Stomach (tissue), 4 donors: ENCODE results near the gene RAB36.

Experiments
- CTCF ChIP-seq, 7 experiments: fragments of 450-650 bp in 4 of 7; fragments of 200-600 bp in 3 of 7; sonication (generic) in 3 of 7; IDR thresholded peaks; one replicate each; pipeline ENCODE4 v1.5.1; 2016 to 2019; ENCODE audit warnings: antibody characterized with exemption in 7 of 7, control low read depth in 2 of 7, mild to moderate bottlenecking in 1 of 7
- EP300 ChIP-seq: sonication (generic); formaldehyde crosslinking; IDR thresholded peaks from one replicate; pipeline ENCODE4 v1.6.1; 2017; ENCODE audit warnings: antibody characterized with exemption

- no peak for TF ChIP-seq CTCF (IDR thresholded peaks at IDR 0.05)
- TF ChIP-seq EP300 = no peak
These were observed 30.8 kb downstream of the RAB36 start for GRCh38 chr22:23175817-23176644.
